Left renal pelvis (tissue), 4 donors: ENCODE measurements around the gene TEF. TPM values are rescaled to one million over a fixed set of nuclear protein-coding genes. Genes with fewer than 3 reads are reported as not detected.
A peak's percentile ranks its signal among the peaks of the same experiment; 100 is the strongest.

Experiments
- DNase-seq, 4 donors: peaks; one replicate each; pipeline ENCODE4 v3.0.0-alpha.2; 2013; ENCODE audit warnings: low read depth in 4 of 4, low spot score in 3 of 4
- polyA plus RNA-seq, 4 donors: library from polyadenylated mRNA; unstranded; fragments of 120-200 nt; gene quantifications; one replicate each; pipeline ENCODE4 v1.2.1, GENCODE V29; 2013; ENCODE audit not compliant: insufficient read length in 4 of 4

Gene TEF
- polyA plus RNA-seq, 4 donors = 15.1 to 28.4 (median 17.6) TPM

GRCh38 chr22:41447435-41448188 lies 65.9 kb downstream of the TEF start:
- DNase-seq = no peak

- DNase-seq = peak; percentile 98 to 100 (median 99)
Observed at GRCh38 chr22:41448189-41448808, 66.6 kb downstream of the TEF start.

Other genes starting within 250 kb of the TEF start
- gene L3MBTL2, start 176.6 kb upstream of the TEF start, polyA plus RNA-seq = 10 to 100 TPM; 18.8 to 29.0 (median 25.8) TPM
- gene CHADL, start 141.0 kb upstream of the TEF start, polyA plus RNA-seq = 1 to 10 TPM; 2.4 to 4.5 (median 3.2) TPM
- 10 to 100 TPM; 30.9 to 64.5 (median 44.8) TPM for gene RANGAP1, start 95.8 kb upstream of the TEF start, polyA plus RNA-seq
- gene ZC3H7B, start 80.4 kb upstream of the TEF start, polyA plus RNA-seq = 10 to 100 TPM; 59.4 to 98.2 (median 75.2) TPM
- gene TOB2, start 64.9 kb downstream of the TEF start, polyA plus RNA-seq = 10 to 100 TPM; 50.3 to 60.6 (median 57.3) TPM
- gene PHF5A, start 86.8 kb downstream of the TEF start, polyA plus RNA-seq = 10 to 100 TPM; 51.3 to 62.0 (median 52.4) TPM
- gene ACO2, start 87.2 kb downstream of the TEF start, polyA plus RNA-seq = 100 to 1,000 TPM in 3 of 4 donors, 10 to 100 TPM in 1; 51.0 to 149 (median 121) TPM
- 10 to 100 TPM; 25.7 to 30.5 (median 30.2) TPM for gene POLR3H, start 162.5 kb downstream of the TEF start, polyA plus RNA-seq
- 1 to 10 TPM; 4.3 to 8.4 (median 7.3) TPM for gene CSDC2, start 179.1 kb downstream of the TEF start, polyA plus RNA-seq
- 10 to 100 TPM; 31.5 to 57.3 (median 46.3) TPM for gene PMM1, start 207.9 kb downstream of the TEF start, polyA plus RNA-seq
- 10 to 100 TPM; 20.4 to 30.0 (median 29.9) TPM for gene DESI1, start 239.1 kb downstream of the TEF start, polyA plus RNA-seq
- gene XRCC6, start 239.4 kb downstream of the TEF start, polyA plus RNA-seq = 100 to 1,000 TPM; 262 to 392 (median 362) TPM